Measurements from ENCODE around the gene SLC4A2.

The SLC4A2 gene

DNA sequence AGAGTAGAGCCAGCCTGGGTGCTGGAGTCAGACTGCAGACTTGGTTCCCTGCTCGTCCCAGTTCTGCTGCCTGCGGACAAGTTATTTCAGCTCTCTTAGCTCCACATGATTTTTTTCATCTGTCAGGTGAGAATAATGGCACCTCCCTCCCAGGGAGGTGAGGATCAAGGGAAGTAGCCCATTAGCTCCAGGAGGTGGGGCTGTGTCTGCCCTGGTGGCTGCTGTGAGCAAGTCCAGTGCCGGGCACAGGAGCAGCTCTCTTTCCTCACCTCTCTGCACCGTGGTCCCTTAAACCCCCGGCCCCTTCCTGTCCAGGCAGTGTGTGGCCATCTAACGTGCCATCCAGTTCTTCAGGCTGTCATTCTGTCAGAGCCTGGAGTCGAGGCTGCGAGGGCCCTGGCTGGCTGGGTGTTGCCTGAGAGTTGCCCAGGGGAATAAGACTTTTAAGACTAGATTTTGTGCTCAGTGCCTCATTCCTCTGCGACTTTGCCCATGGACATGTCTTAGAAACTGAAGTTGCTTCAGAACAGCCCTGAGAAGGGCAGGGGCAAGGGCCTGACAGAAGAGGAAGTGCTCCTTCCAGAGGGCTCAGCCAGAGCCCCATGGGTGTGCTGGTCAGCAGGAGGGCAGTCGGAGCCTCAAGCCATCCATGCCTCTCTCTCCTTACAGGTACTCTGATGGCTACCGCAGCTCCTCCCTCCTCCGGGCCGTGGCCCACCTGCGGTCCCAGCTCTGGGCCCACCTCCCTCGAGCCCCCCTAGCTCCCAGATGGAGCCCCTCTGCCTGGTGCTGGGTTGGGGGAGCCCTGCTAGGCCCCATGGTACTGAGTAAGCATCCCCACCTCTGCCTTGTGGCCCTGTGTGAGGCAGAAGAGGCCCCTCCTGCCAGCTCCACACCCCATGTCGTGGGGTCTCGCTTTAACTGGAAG is 26.2 kb upstream of the SLC4A2 start:
- DNase-seq (ENCODE audit: low read depth): no peak
- TF ChIP-seq, protein P1, sequence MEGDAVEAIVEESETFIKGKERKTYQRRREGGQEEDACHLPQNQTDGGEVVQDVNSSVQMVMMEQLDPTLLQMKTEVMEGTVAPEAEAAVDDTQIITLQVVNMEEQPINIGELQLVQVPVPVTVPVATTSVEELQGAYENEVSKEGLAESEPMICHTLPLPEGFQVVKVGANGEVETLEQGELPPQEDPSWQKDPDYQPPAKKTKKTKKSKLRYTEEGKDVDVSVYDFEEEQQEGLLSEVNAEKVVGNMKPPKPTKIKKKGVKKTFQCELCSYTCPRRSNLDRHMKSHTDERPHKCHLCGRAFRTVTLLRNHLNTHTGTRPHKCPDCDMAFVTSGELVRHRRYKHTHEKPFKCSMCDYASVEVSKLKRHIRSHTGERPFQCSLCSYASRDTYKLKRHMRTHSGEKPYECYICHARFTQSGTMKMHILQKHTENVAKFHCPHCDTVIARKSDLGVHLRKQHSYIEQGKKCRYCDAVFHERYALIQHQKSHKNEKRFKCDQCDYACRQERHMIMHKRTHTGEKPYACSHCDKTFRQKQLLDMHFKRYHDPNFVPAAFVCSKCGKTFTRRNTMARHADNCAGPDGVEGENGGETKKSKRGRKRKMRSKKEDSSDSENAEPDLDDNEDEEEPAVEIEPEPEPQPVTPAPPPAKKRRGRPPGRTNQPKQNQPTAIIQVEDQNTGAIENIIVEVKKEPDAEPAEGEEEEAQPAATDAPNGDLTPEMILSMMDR (conservative IDR thresholded peaks at IDR 0.05; ENCODE audit: low read depth, low read length): peak; percentile 31

GRCh38 chr7:151033864-151034249 is 25.5 kb upstream of the SLC4A2 start:
- no peak overlapping the region for H3K4me3 ChIP-seq (ENCODE audit: low read depth, low read length)
- TF ChIP-seq, protein P1 (conservative IDR thresholded peaks at IDR 0.05; ENCODE audit: low read depth, low read length): no peak
- no peak for DNase-seq (ENCODE audit: low read depth)

More for the DNA sequence above, 26.2 kb upstream of the SLC4A2 start:
- H3K4me3 ChIP-seq (ENCODE audit: low read depth, low read length): no peak overlapping the region

- no peak overlapping the region for H3K4me3 ChIP-seq (ENCODE audit: low read depth, low read length)
- no peak for DNase-seq (ENCODE audit: low read depth)
- TF ChIP-seq, protein P1 (conservative IDR thresholded peaks at IDR 0.05; ENCODE audit: low read depth, low read length): no peak
Measured at GRCh38 chr7:151034312-151035025, 24.9 kb upstream of the SLC4A2 start.

GRCh38 chr7:151035026-151035717 is 24.2 kb upstream of the SLC4A2 start:
- H3K4me3 ChIP-seq (ENCODE audit: low read depth, low read length): no peak overlapping the region
- TF ChIP-seq, protein P1 (conservative IDR thresholded peaks at IDR 0.05; ENCODE audit: low read depth, low read length): no peak
- no peak for DNase-seq (ENCODE audit: low read depth)

- H3K4me3 ChIP-seq (ENCODE audit: low read depth, low read length): no peak overlapping the region
- TF ChIP-seq, protein P1 (conservative IDR thresholded peaks at IDR 0.05; ENCODE audit: low read depth, low read length): no peak
Measured at GRCh38 chr7:151035902-151036301, 23.5 kb upstream of the SLC4A2 start.

GRCh38 chr7:151038951-151039849 is 20.2 kb upstream of the SLC4A2 start:
- TF ChIP-seq, protein P1 (conservative IDR thresholded peaks at IDR 0.05; ENCODE audit: low read depth, low read length): no peak
- no peak overlapping the region for H3K4me3 ChIP-seq (ENCODE audit: low read depth, low read length)
- peak; percentile 91 for DNase-seq (ENCODE audit: low read depth)

More at GRCh38 chr7:151035902-151036301, 23.5 kb upstream of the SLC4A2 start:
- no peak for DNase-seq (ENCODE audit: low read depth)
